H9 (cell line): ENCODE data around the gene CPNE5. TPM values are rescaled to one million over a fixed set of nuclear protein-coding genes. Genes with fewer than 3 reads are reported as not detected.

Experiments used
- DNase-seq: peaks from one replicate; pipeline ENCODE4 v3.0.0-alpha.2; 2017
- H2AFZ ChIP-seq: one replicate; pipeline ENCODE4 v1.6.1; 2013; ENCODE audit warnings: mild to moderate bottlenecking, low read length, control low read depth, moderate library complexity
- H2AK5ac ChIP-seq: 2 replicates; pipeline ENCODE4 v1.6.1; 2013; ENCODE audit warnings: low read length, control low read depth, mixed read lengths; ENCODE audit not compliant: insufficient read length
- H2BK120ac ChIP-seq: one replicate; pipeline ENCODE4 v1.6.1; 2013; ENCODE audit warnings: low read depth, mild to moderate bottlenecking, low read length, control low read depth, inconsistent platforms; ENCODE audit not compliant: poor library complexity, severe bottlenecking
- H2BK12ac ChIP-seq: 2 replicates; pipeline ENCODE4 v1.6.1; 2013; ENCODE audit warnings: low read length, control low read depth, mixed read lengths, low read depth; ENCODE audit not compliant: insufficient read length
- H2BK15ac ChIP-seq: 2 replicates; pipeline ENCODE4 v1.6.1; 2013; ENCODE audit warnings: low read depth, low read length, control low read depth
- H2BK20ac ChIP-seq: one replicate; pipeline ENCODE4 v1.6.1; 2013; ENCODE audit warnings: low read depth, mild to moderate bottlenecking, low read length, control low read depth, inconsistent platforms; ENCODE audit not compliant: poor library complexity, severe bottlenecking
- H2BK5ac ChIP-seq: 2 replicates; pipeline ENCODE4 v1.6.1; 2013; ENCODE audit warnings: low read length, control low read depth, mixed read lengths; ENCODE audit not compliant: insufficient read length
- H3K14ac ChIP-seq: 2 replicates; pipeline ENCODE4 v1.6.1; 2013; ENCODE audit warnings: low read length, control low read depth; ENCODE audit not compliant: insufficient read depth
- H3K18ac ChIP-seq: 2 replicates; pipeline ENCODE4 v1.6.1; 2013; ENCODE audit warnings: low read depth, mild to moderate bottlenecking, mixed read lengths, low read length, control low read depth; ENCODE audit not compliant: insufficient read length
- H3K23ac ChIP-seq: 2 replicates; pipeline ENCODE4 v1.6.1; 2013; ENCODE audit warnings: low read length, control low read depth, mixed read lengths, low read depth; ENCODE audit not compliant: insufficient read length
- H3K23me2 ChIP-seq: 2 replicates; pipeline ENCODE4 v1.6.1; 2013; ENCODE audit warnings: low read depth, mild to moderate bottlenecking, mixed read lengths, low read length, control low read depth; ENCODE audit not compliant: insufficient read length, poor library complexity, severe bottlenecking
- H3K27ac ChIP-seq: 2 replicates; pipeline ENCODE4 v1.5.1; 2013; ENCODE audit warnings: low read length, control low read depth, mixed read lengths, low read depth; ENCODE audit not compliant: insufficient read length
- H3K27me3 ChIP-seq: 2 replicates; pipeline ENCODE4 v1.6.1; 2013; ENCODE audit warnings: low read length, control low read depth, inconsistent platforms; ENCODE audit not compliant: insufficient read depth
- H3K4ac ChIP-seq: 2 replicates; pipeline ENCODE4 v1.6.1; 2013; ENCODE audit warnings: low read depth, mild to moderate bottlenecking, control low read depth, inconsistent platforms, low read length, moderate library complexity
- H3K4me1 ChIP-seq: 2 replicates; pipeline ENCODE4 v1.6.1; 2013; ENCODE audit warnings: low read length, control low read depth, inconsistent platforms; ENCODE audit not compliant: insufficient read depth
- H3K4me2 ChIP-seq: 2 replicates; pipeline ENCODE4 v1.6.1; 2013; ENCODE audit warnings: low read length, control low read depth, mixed read lengths; ENCODE audit not compliant: insufficient read length, insufficient read depth
- H3K56ac ChIP-seq: 2 replicates; pipeline ENCODE4 v1.6.1; 2013; ENCODE audit warnings: low read depth, mild to moderate bottlenecking, mixed read lengths, low read length, control low read depth; ENCODE audit not compliant: insufficient read length
- H3K79me1 ChIP-seq: 2 replicates; pipeline ENCODE4 v1.6.1; 2013; ENCODE audit warnings: low read depth, mild to moderate bottlenecking, moderate library complexity, low read length, control low read depth, inconsistent platforms; ENCODE audit not compliant: insufficient read depth, poor library complexity, severe bottlenecking
- H3K79me2 ChIP-seq: 2 replicates; pipeline ENCODE4 v1.6.1; 2013; ENCODE audit warnings: low read length, control low read depth, inconsistent platforms; ENCODE audit not compliant: insufficient read depth
- H3K9ac ChIP-seq: 2 replicates; pipeline ENCODE4 v1.6.1; 2013; ENCODE audit warnings: low read length, control low read depth, mixed read lengths; ENCODE audit not compliant: insufficient read length; ENCODE audit errors: extremely low read depth
- H3K9me3 ChIP-seq: one replicate; pipeline ENCODE4 v1.6.1; 2013; ENCODE audit warnings: low read depth, low read length, inconsistent platforms; ENCODE audit not compliant: control insufficient read depth
- H3T11ph ChIP-seq: one replicate; pipeline ENCODE4 v1.6.1; 2013; ENCODE audit warnings: mild to moderate bottlenecking, low read length, control low read depth, inconsistent platforms
- H4K20me1 ChIP-seq: one replicate; pipeline ENCODE4 v1.6.1; 2013; ENCODE audit not compliant: control insufficient read depth, insufficient read length, insufficient read depth
- H4K5ac ChIP-seq: 2 replicates; pipeline ENCODE4 v1.6.1; 2013; ENCODE audit warnings: low read depth, mild to moderate bottlenecking, mixed read lengths, low read length, control low read depth; ENCODE audit not compliant: insufficient read length
- H4K8ac ChIP-seq: replicated peaks from 2 replicates; pipeline ENCODE4 v1.6.1; 2013; ENCODE audit warnings: low read length, control low read depth, mixed read lengths, low read depth; ENCODE audit not compliant: insufficient read length
- H4K91ac ChIP-seq: 2 replicates; pipeline ENCODE4 v1.6.1; 2013; ENCODE audit warnings: low read depth, mild to moderate bottlenecking, moderate library complexity, mixed read lengths, low read length, control low read depth; ENCODE audit not compliant: insufficient read length
- H3K27ac Mint-ChIP-seq, 3 experiments: 2 replicates in 2 of 3; 3 replicates in 1 of 3; pipeline ENCODE4 v1.8.0; 2020 to 2021; ENCODE audit warnings: mixed read lengths in 3 of 3, mild to moderate bottlenecking in 1 of 3, moderate library complexity in 1 of 3
- H3K27me3 Mint-ChIP-seq: 2 replicates; pipeline ENCODE4 v1.8.0; 2021; ENCODE audit warnings: low read depth, mild to moderate bottlenecking, moderate library complexity, mixed read lengths
- H3K36me3 Mint-ChIP-seq, 3 experiments: 2 replicates in 2 of 3; 3 replicates in 1 of 3; pipeline ENCODE4 v1.8.0; 2020 to 2021; ENCODE audit warnings: low read depth in 3 of 3, mixed read lengths in 3 of 3; ENCODE audit not compliant: insufficient read depth in 1 of 3
- H3K4me1 Mint-ChIP-seq, 2 experiments: 2 replicates each; pipeline ENCODE4 v1.8.0; 2020; ENCODE audit warnings: mixed read lengths in 2 of 2
- H3K4me3 Mint-ChIP-seq, 2 experiments: 2 replicates in 1 of 2; 3 replicates in 1 of 2; pipeline ENCODE4 v1.8.0; 2020 to 2021; ENCODE audit warnings: mild to moderate bottlenecking in 2 of 2, mixed read lengths in 2 of 2, moderate library complexity in 1 of 2
- H3K9me3 Mint-ChIP-seq, 2 experiments: 2 replicates in 1 of 2; 3 replicates in 1 of 2; pipeline ENCODE4 v1.8.0; 2020; ENCODE audit warnings: mild to moderate bottlenecking in 2 of 2, mixed read lengths in 2 of 2, moderate library complexity in 1 of 2
- CTCF ChIP-seq: fragments of 200-600 bp; sonication (generic); conservative IDR thresholded peaks from 3 replicates; pipeline ENCODE4 v1.8.0; 2021; ENCODE audit warnings: antibody characterized with exemption, mild to moderate bottlenecking
- WGBS: extraction: QIAGEN DNeasy Blood & Tissue Kit; methylation state at CpG from one replicate; pipeline ENCODE4 v1.1.7; 2013; ENCODE audit warnings: missing lambda C conversion rate, low lambda C conversion rate, mixed read lengths; ENCODE audit not compliant: insufficient read length; ENCODE audit errors: extremely low coverage; 5-methylcytosine and 5-hydroxymethylcytosine counted together
- total RNA-seq: library from RNA; stranded (reverse); gene quantifications from 2 replicates; pipeline ENCODE4 v1.2.1, GENCODE V29; 2021

Gene CPNE5
- total RNA-seq, 1 experiment from 2014 or later: 0.52 TPM

- Histone ChIP-seq H3K27ac (no peak overlapping the region), H3K23me2 (no peaks in the 10 kb centered on the region), H3K9me3 (no peaks in the 10 kb centered on the region), H3K9ac (no peak overlapping the region), H3K4me1 (no peaks in the 10 kb centered on the region), H3K23ac (no peak overlapping the region), H3T11ph (no peak overlapping the region), H4K5ac (no peak overlapping the region), H3K27me3 (no peaks in the 10 kb centered on the region), H3K4ac (no peak overlapping the region), H3K4me2 (no peak overlapping the region), H2AFZ (no peak overlapping the region), H4K20me1 (no peaks in the 10 kb centered on the region), H3K56ac (no peak overlapping the region), H2BK5ac (no peak overlapping the region), H2BK20ac (no peak overlapping the region), H3K14ac (no peak overlapping the region), H3K18ac (no peak overlapping the region), H2BK120ac (no peak overlapping the region), H4K91ac (no peak overlapping the region), H4K8ac (no peak overlapping the region), H2BK12ac (no peak overlapping the region), H3K79me1 (no peaks in the 10 kb centered on the region), H3K79me2 (no peaks in the 10 kb centered on the region), H2BK15ac (no peak overlapping the region), H2AK5ac (no peak overlapping the region)
- Mint-ChIP-seq H3K4me1 (peaks cover 3 to 9% of the 10 kb centered on the region in 2 experiments), H3K27me3 (peaks cover 9% of the 10 kb centered on the region; the same call in 1 of the 2 replicates), H3K36me3 (0 out of 7 replicates have a peak, but pooled peaks cover 0 to 3% (median 0%) of the 10 kb centered on the region in 3 experiments), H3K4me3 (no peak overlapping the region), H3K9me3 (peaks cover 3 to 4% of the 10 kb centered on the region in 2 experiments), H3K27ac (no peak overlapping the region)
- no peak for DNase-seq
- WGBS: no CpG with 5 or more reads among the region's 3 CpGs
- no peak for TF ChIP-seq CTCF
Observed at GRCh38 chr6:36751091-36751490, 88.2 kb downstream of the CPNE5 start.
